ENCODE results near the gene FAM89A. TPM values are rescaled to one million over a fixed set of nuclear protein-coding genes. Genes with fewer than 3 reads are reported as not detected.
"Not testable (repeated sequence)": the region's sequence is repeated elsewhere in the genome, so short reads cannot be mapped to it uniquely, and the experiment has no call there.

The FAM89A gene
- total RNA-seq, 1 donor from 2014 or later, result 16.1 TPM

GRCh38 chr1:230992100-230992774 lies 47.8 kb downstream of the FAM89A start:
- Mint-ChIP-seq H3K27ac (no peak overlapping the region), H3K9me3 (no peaks in the 10 kb centered on the region)

GRCh38 chr1:230987448-230987847 lies 52.6 kb downstream of the FAM89A start:
- intact Hi-C loops (cut with micrococcal nuclease), result no loop called here
- H3K36me3 Mint-ChIP-seq (ENCODE audit: low read depth), result peaks cover 29% of the 10 kb centered on the region
- no peaks in the 10 kb centered on the region for H3K9me3 Mint-ChIP-seq
- H3K27ac Mint-ChIP-seq, result no peak overlapping the region
- DNase-seq (ENCODE audit: low spot score), result no peak
- no peak overlapping the region for H3K4me3 Mint-ChIP-seq (ENCODE audit: low read depth)
- no peaks in the 10 kb centered on the region for H3K27me3 Mint-ChIP-seq (ENCODE audit: low read depth)
- peaks cover 9% of the 10 kb centered on the region for H3K4me1 Mint-ChIP-seq (ENCODE audit: low read depth)

More at GRCh38 chr1:230992100-230992774, 47.8 kb downstream of the FAM89A start:
- H3K4me3 Mint-ChIP-seq (ENCODE audit: low read depth), result no peak overlapping the region
- intact Hi-C loops (cut with micrococcal nuclease), result no loop called here
- peaks cover 31% of the 10 kb centered on the region for H3K36me3 Mint-ChIP-seq (ENCODE audit: low read depth)
- DNase-seq (ENCODE audit: low spot score), result no peak
- peaks cover 2% of the 10 kb centered on the region for H3K4me1 Mint-ChIP-seq (ENCODE audit: low read depth)
- H3K27me3 Mint-ChIP-seq (ENCODE audit: low read depth), result no peaks in the 10 kb centered on the region

- Mint-ChIP-seq H3K36me3 (ENCODE audit: low read depth) (peaks cover 24% of the 10 kb centered on the region), H3K9me3 (no peaks in the 10 kb centered on the region), H3K27ac (no peak overlapping the region), H3K4me3 (ENCODE audit: low read depth) (no peak overlapping the region), H3K27me3 (ENCODE audit: low read depth) (no peaks in the 10 kb centered on the region), H3K4me1 (ENCODE audit: low read depth) (peaks cover 9% of the 10 kb centered on the region)
- no peak for DNase-seq (ENCODE audit: low spot score)
- intact Hi-C loops (cut with micrococcal nuclease), result no loop called here
Measured at GRCh38 chr1:230986976-230987375, 53.1 kb downstream of the FAM89A start.

- intact Hi-C loops (cut with micrococcal nuclease), result no loop called here
- Mint-ChIP-seq H3K27ac (no peak overlapping the region), H3K27me3 (ENCODE audit: low read depth) (no peaks in the 10 kb centered on the region), H3K4me3 (ENCODE audit: low read depth) (no peak overlapping the region), H3K9me3 (no peaks in the 10 kb centered on the region), H3K4me1 (ENCODE audit: low read depth) (peaks cover 9% of the 10 kb centered on the region), H3K36me3 (ENCODE audit: low read depth) (peaks cover 17% of the 10 kb centered on the region)
- no peak for DNase-seq (ENCODE audit: low spot score)
Measured at GRCh38 chr1:230985711-230986110, 54.3 kb downstream of the FAM89A start.

- Mint-ChIP-seq H3K4me1 (ENCODE audit: low read depth) (peaks cover 13% of the 10 kb centered on the region), H3K36me3 (ENCODE audit: low read depth) (peaks cover 14% of the 10 kb centered on the region)
- intact Hi-C loops (cut with micrococcal nuclease); H3K27me3 Mint-ChIP-seq (ENCODE audit: low read depth); DNase-seq (ENCODE audit: low spot score); H3K4me3 Mint-ChIP-seq (ENCODE audit: low read depth); H3K27ac Mint-ChIP-seq; H3K9me3 Mint-ChIP-seq: not testable (repeated sequence)
Measured at GRCh38 chr1:230984622-230985515, 55.2 kb downstream of the FAM89A start.

- no peak overlapping the region for H3K27ac Mint-ChIP-seq
- no peak for DNase-seq (ENCODE audit: low spot score)
- H3K9me3 Mint-ChIP-seq, result no peaks in the 10 kb centered on the region
- H3K4me3 Mint-ChIP-seq (ENCODE audit: low read depth), result no peak overlapping the region
- H3K4me1 Mint-ChIP-seq (ENCODE audit: low read depth), result peaks cover 18% of the 10 kb centered on the region
- intact Hi-C loops (cut with micrococcal nuclease), result no loop called here
- peaks cover 7% of the 10 kb centered on the region for H3K36me3 Mint-ChIP-seq (ENCODE audit: low read depth)
- H3K27me3 Mint-ChIP-seq (ENCODE audit: low read depth), result no peaks in the 10 kb centered on the region
Measured at GRCh38 chr1:230983811-230984210, 56.2 kb downstream of the FAM89A start.

- intact Hi-C loops (cut with micrococcal nuclease), result no loop called here
- no peak overlapping the region for H3K27ac Mint-ChIP-seq
- H3K4me3 Mint-ChIP-seq (ENCODE audit: low read depth), result no peak overlapping the region
- H3K9me3 Mint-ChIP-seq, result no peaks in the 10 kb centered on the region
- DNase-seq (ENCODE audit: low spot score), result no peak
- H3K36me3 Mint-ChIP-seq (ENCODE audit: low read depth), result peaks cover 5% of the 10 kb centered on the region
- H3K27me3 Mint-ChIP-seq (ENCODE audit: low read depth), result no peaks in the 10 kb centered on the region
- H3K4me1 Mint-ChIP-seq (ENCODE audit: low read depth), result peaks cover 17% of the 10 kb centered on the region
Measured at GRCh38 chr1:230982696-230983095, 57.4 kb downstream of the FAM89A start.

GRCh38 chr1:230979952-230980351 lies 60.1 kb downstream of the FAM89A start:
- peak overlapping the region; percentile 98 for H3K4me3 Mint-ChIP-seq (ENCODE audit: low read depth)
- peaks cover 16% of the 10 kb centered on the region for H3K36me3 Mint-ChIP-seq (ENCODE audit: low read depth)
- H3K9me3 Mint-ChIP-seq, result no peaks in the 10 kb centered on the region
- H3K27me3 Mint-ChIP-seq (ENCODE audit: low read depth), result no peaks in the 10 kb centered on the region
- intact Hi-C loops (cut with micrococcal nuclease), result loop anchor here (1.0 to 5.0 kb wide), 5 partner anchors 59 to 913 kb away; partner anchors contain the start of genes C1orf198, COG2 and GALNT2
- no peak for DNase-seq (ENCODE audit: low spot score)
- H3K4me1 Mint-ChIP-seq (ENCODE audit: low read depth), result peaks cover 31% of the 10 kb centered on the region
- H3K27ac Mint-ChIP-seq, result peak overlapping the region; percentile 93

GRCh38 chr1:230979389-230979716 lies 60.7 kb downstream of the FAM89A start:
- peaks cover 36% of the 10 kb centered on the region for H3K4me1 Mint-ChIP-seq (ENCODE audit: low read depth)
- DNase-seq (ENCODE audit: low spot score), result no peak
- H3K9me3 Mint-ChIP-seq, result no peaks in the 10 kb centered on the region
- no peaks in the 10 kb centered on the region for H3K27me3 Mint-ChIP-seq (ENCODE audit: low read depth)
- H3K36me3 Mint-ChIP-seq (ENCODE audit: low read depth), result peaks cover 19% of the 10 kb centered on the region
- intact Hi-C loops (cut with micrococcal nuclease), result loop anchor here (1.0 to 5.0 kb wide), 5 partner anchors 59 to 912 kb away; partner anchors contain the start of genes C1orf198, COG2 and GALNT2
- peak overlapping the region; percentile 98 for H3K4me3 Mint-ChIP-seq (ENCODE audit: low read depth)
- peak overlapping the region; percentile 93 for H3K27ac Mint-ChIP-seq

GRCh38 chr1:230978491-230979388 lies 61.3 kb downstream of the FAM89A start, which contains the start of the genes ARV1 and TTC13:
Gene ARV1 (plus strand): TSS chr1:230979094. CDS start chr1:230979106, 12 bp downstream.
Gene TTC13 (minus strand): TSS chr1:230978861. CDS start chr1:230978830, 31 bp downstream.
- Mint-ChIP-seq H3K27ac (peak within 1 kb of the TSS; percentile 93), H3K36me3 (ENCODE audit: low read depth) (peaks cover 24% of the 10 kb centered on the region), H3K4me1 (ENCODE audit: low read depth) (peaks cover 41% of the 10 kb centered on the region), H3K27me3 (ENCODE audit: low read depth) (no peaks in the 10 kb centered on the region), H3K4me3 (ENCODE audit: low read depth) (peak within 1 kb of the TSS; percentile 98), H3K9me3 (no peaks in the 10 kb centered on the region)
- DNase-seq (ENCODE audit: low spot score), result peak; percentile 96
- intact Hi-C loops (cut with micrococcal nuclease), result loop anchor here (1.0 to 5.0 kb wide), 7 partner anchors 60 to 911 kb away; partner anchors contain the start of genes C1orf198, COG2, GALNT2 and GNPAT

GRCh38 chr1:230977761-230978490 lies 62.1 kb downstream of the FAM89A start:
- Mint-ChIP-seq H3K27ac (peak overlapping the region; percentile 88), H3K9me3 (no peaks in the 10 kb centered on the region), H3K4me1 (ENCODE audit: low read depth) (peaks cover 45% of the 10 kb centered on the region), H3K36me3 (ENCODE audit: low read depth) (peaks cover 29% of the 10 kb centered on the region), H3K27me3 (ENCODE audit: low read depth) (no peaks in the 10 kb centered on the region), H3K4me3 (ENCODE audit: low read depth) (peak overlapping the region; percentile 95)
- intact Hi-C loops (cut with micrococcal nuclease), result loop anchor here (1.0 to 5.0 kb wide), 6 partner anchors 61 to 911 kb away; partner anchors contain the start of genes C1orf198, COG2, GALNT2 and GNPAT
- peak; percentile 20 for DNase-seq (ENCODE audit: low spot score)
